IMR-90 (cell line): ENCODE results near the gene RRP36. TPM values are rescaled to one million over a fixed set of nuclear protein-coding genes. Genes with fewer than 3 reads are reported as not detected.

Experiments used
- ATAC-seq: fragments of 200-7000 bp; cut with Tn5 transposase; 2 replicates; pipeline ENCODE4 v1.9.1; 2020; ENCODE audit warnings: low read depth, mild to moderate bottlenecking, moderate library complexity
- BruUV-seq: library from RNA; stranded (reverse); fragments of 400-500 nt; replicated peaks from 2 replicates; lab custom pipeline; 2021; lab: Mats Ljungman, UMichigan
- CTCF ChIA-PET: fragments of 300-600 bp; formaldehyde crosslinking; extraction: SDS; loops from one replicate; lab custom pipeline; 2021; ENCODE audit warnings: antibody characterized with exemption; lab: Yijun Ruan, JAX
- POLR2A ChIA-PET: fragments of 300-600 bp; sonication (Branson Sonifier 250); formaldehyde crosslinking; loops from one replicate; lab custom pipeline; 2022; ENCODE audit warnings: antibody characterized with exemption; ENCODE audit not compliant: unreplicated experiment; lab: Charles Lee
- DNase-seq: peaks from one replicate; pipeline ENCODE4 v3.0.0; 2013
- H2AFZ ChIP-seq: replicated peaks from 2 replicates; pipeline ENCODE3; 2013; ENCODE audit warnings: low read length, mild to moderate bottlenecking; ENCODE audit not compliant: poor library complexity
- H2AK5ac ChIP-seq: 2 replicates; pipeline ENCODE4 v1.6.1; 2013; ENCODE audit warnings: low read depth, low read length, inconsistent platforms
- H2AK9ac ChIP-seq: replicated peaks from 2 replicates; pipeline ENCODE3; 2013; ENCODE audit warnings: mild to moderate bottlenecking, low read depth, low read length, moderate library complexity; ENCODE audit not compliant: poor library complexity
- H2BK120ac ChIP-seq: 2 replicates; pipeline ENCODE4 v1.6.1; 2013; ENCODE audit warnings: low read depth, low read length, inconsistent platforms
- H2BK15ac ChIP-seq: 3 replicates; pipeline ENCODE4 v1.6.1; 2013; ENCODE audit warnings: low read depth, low read length, inconsistent platforms
- H2BK20ac ChIP-seq: 2 replicates; pipeline ENCODE4 v1.6.1; 2013; ENCODE audit warnings: low read depth, mild to moderate bottlenecking, inconsistent platforms, low read length, moderate library complexity
- H2BK5ac ChIP-seq: 2 replicates; pipeline ENCODE4 v1.6.1; 2013; ENCODE audit warnings: mild to moderate bottlenecking, low read depth, low read length, inconsistent platforms; ENCODE audit not compliant: poor library complexity, severe bottlenecking
- H3K14ac ChIP-seq: replicated peaks from 2 replicates; pipeline ENCODE4 v1.6.1; 2013; ENCODE audit warnings: low read depth, low read length, inconsistent platforms
- H3K18ac ChIP-seq: 2 replicates; pipeline ENCODE4 v1.6.1; 2013; ENCODE audit warnings: low read depth, low read length, control low read depth
- H3K23ac ChIP-seq: 2 replicates; pipeline ENCODE4 v1.6.1; 2013; ENCODE audit warnings: low read depth, low read length, inconsistent platforms
- H3K27ac ChIP-seq: 2 replicates; pipeline ENCODE4 v1.5.1; 2013; ENCODE audit warnings: mild to moderate bottlenecking, control low read depth, low read length; ENCODE audit not compliant: insufficient read depth
- H3K27me3 ChIP-seq: 2 replicates; pipeline ENCODE4 v1.6.1; 2013; ENCODE audit warnings: low read length; ENCODE audit not compliant: control insufficient read depth, insufficient read depth
- H3K36me3 ChIP-seq: 2 replicates; pipeline ENCODE4 v1.6.1; 2013; ENCODE audit warnings: low read length, mixed read lengths; ENCODE audit not compliant: control insufficient read depth, insufficient read depth
- H3K4ac ChIP-seq: 2 replicates; pipeline ENCODE4 v1.6.1; 2013; ENCODE audit warnings: low read depth, low read length, inconsistent platforms
- H3K4me1 ChIP-seq: 2 replicates; pipeline ENCODE4 v1.6.1; 2013; ENCODE audit warnings: low read length, mixed read lengths; ENCODE audit not compliant: control insufficient read depth, insufficient read depth
- H3K4me2 ChIP-seq: 2 replicates; pipeline ENCODE4 v1.6.1; 2013; ENCODE audit warnings: low read depth, mild to moderate bottlenecking, control low read depth, low read length, moderate library complexity
- H3K4me3 ChIP-seq: 2 replicates; pipeline ENCODE4 v1.5.1; 2013; ENCODE audit warnings: low read depth, mild to moderate bottlenecking, control low read depth, low read length, moderate library complexity; ENCODE audit not compliant: insufficient read depth
- H3K56ac ChIP-seq: 2 replicates; pipeline ENCODE4 v1.6.1; 2013; ENCODE audit warnings: low read length, inconsistent platforms; ENCODE audit not compliant: insufficient read depth; ENCODE audit errors: extremely low read depth
- H3K79me1 ChIP-seq, 2 experiments: 2 replicates each; pipeline ENCODE4 v1.6.1; 2013; ENCODE audit warnings: low read length in 2 of 2, inconsistent platforms in 1 of 2, low read depth in 1 of 2
- H3K9ac ChIP-seq: 2 replicates; pipeline ENCODE4 v1.6.1; 2013; ENCODE audit warnings: low read depth, low read length, control low read depth
- H3K9me1 ChIP-seq: 2 replicates; pipeline ENCODE4 v1.6.1; 2013; ENCODE audit warnings: low read length, inconsistent platforms; ENCODE audit not compliant: insufficient read depth
- H3K9me3 ChIP-seq: 2 replicates; pipeline ENCODE4 v1.6.1; 2013; ENCODE audit warnings: low read length; ENCODE audit not compliant: control insufficient read depth, insufficient read depth
- H4K20me1 ChIP-seq: 2 replicates; pipeline ENCODE4 v1.6.1; 2013; ENCODE audit warnings: low read length, inconsistent platforms; ENCODE audit not compliant: insufficient read depth
- H4K5ac ChIP-seq: 2 replicates; pipeline ENCODE4 v1.6.1; 2013; ENCODE audit warnings: mild to moderate bottlenecking, low read depth, low read length, control low read depth
- H4K8ac ChIP-seq, 2 experiments: 2 replicates each; pipeline ENCODE4 v1.6.1; 2013; ENCODE audit warnings: low read depth in 2 of 2, low read length in 2 of 2, control low read depth in 1 of 2, inconsistent platforms in 1 of 2
- H4K91ac ChIP-seq: 2 replicates; pipeline ENCODE4 v1.6.1; 2013; ENCODE audit warnings: low read depth, low read length, inconsistent platforms; ENCODE audit not compliant: insufficient read depth
- CHD1 ChIP-seq: IDR thresholded peaks from 2 replicates; pipeline ENCODE4 v1.6.1; 2012; ENCODE audit warnings: low read depth, low read length, improper control_type of control experiment
- CTCF ChIP-seq: conservative IDR thresholded peaks from 2 replicates; pipeline ENCODE4 v1.5.1; 2012; ENCODE audit warnings: mild to moderate bottlenecking, low read depth, low read length, improper control_type of control experiment
- FOS ChIP-seq: fragments of 150-350 bp; IDR thresholded peaks from 2 replicates; pipeline ENCODE4 v1.6.1; 2016; ENCODE audit warnings: low read depth, low read length
- MAFK ChIP-seq: IDR thresholded peaks from 2 replicates; pipeline ENCODE4 v1.6.1; 2012; ENCODE audit warnings: low read depth, low read length, improper control_type of control experiment
- MXI1 ChIP-seq: IDR thresholded peaks from 2 replicates; pipeline ENCODE4 v1.6.1; 2012; ENCODE audit warnings: low read depth, mild to moderate bottlenecking, low read length, moderate library complexity, borderline replicate concordance
- POLR2A ChIP-seq: IDR thresholded peaks from 2 replicates; pipeline ENCODE4 v1.6.1; 2012; ENCODE audit warnings: mild to moderate bottlenecking, low read depth, low read length
- RAD21 ChIP-seq: IDR thresholded peaks from 2 replicates; pipeline ENCODE4 v1.6.1; 2012; ENCODE audit warnings: low read length, improper control_type of control experiment
- RCOR1 ChIP-seq: IDR thresholded peaks from 2 replicates; pipeline ENCODE4 v1.6.1; 2012; ENCODE audit warnings: mild to moderate bottlenecking, low read length, improper control_type of control experiment; ENCODE audit not compliant: insufficient replicate concordance
- RFX5 ChIP-seq: IDR thresholded peaks from 2 replicates; pipeline ENCODE4 v1.8.0; 2012; ENCODE audit warnings: low read depth, mild to moderate bottlenecking, low read length, moderate library complexity
- WGBS, 2 experiments: methylation state at CpG; one replicate each; pipeline versions ENCODE4 v1.1.5 to v1.1.7; 2013; ENCODE audit warnings: missing lambda C conversion rate in 2 of 2; ENCODE audit not compliant: insufficient read length in 1 of 2; ENCODE audit errors: extremely low coverage in 2 of 2; 5-methylcytosine and 5-hydroxymethylcytosine counted together
- dilution Hi-C: fragments of 300-500 bp; cut with HindIII; formaldehyde crosslinking; loops from one replicate; pipeline ENCODE4 v1.14.3; 2018; ENCODE audit warnings: low sequenced_read_pairs; ENCODE audit not compliant: unreplicated experiment
- in situ Hi-C: fragments of 300-500 bp; cut with MboI; formaldehyde crosslinking; loops from 3 replicates; pipeline ENCODE4 v1.14.3; 2019; ENCODE audit warnings: low sequenced_read_pairs, inconsistent platforms, mixed read lengths
- intact Hi-C: fragments of 100-400 bp; cut with micrococcal nuclease; formaldehyde crosslinking; loops from 2 replicates; pipeline ENCODE4 v1.10.0; 2022
- polyA plus RNA-seq, 3 experiments: library from polyadenylated mRNA; depleted of rRNA; stranded (reverse); fragments of >200 nt; gene quantifications; 2 replicates each; pipeline ENCODE4 v1.2.3, GENCODE V29; 2012; ENCODE audit warnings: low replicate concordance in 1 of 3
- total RNA-seq: library from RNA; depleted of rRNA; stranded (reverse); fragments of >200 nt; gene quantifications from 2 replicates; pipeline ENCODE4 v1.2.3, GENCODE V29; 2012

RRP36 gene
- total and polyA plus RNA-seq, 2 of the 4 experiments (the other 2 are of a cell fraction): 54.3 to 106 TPM

DNA sequence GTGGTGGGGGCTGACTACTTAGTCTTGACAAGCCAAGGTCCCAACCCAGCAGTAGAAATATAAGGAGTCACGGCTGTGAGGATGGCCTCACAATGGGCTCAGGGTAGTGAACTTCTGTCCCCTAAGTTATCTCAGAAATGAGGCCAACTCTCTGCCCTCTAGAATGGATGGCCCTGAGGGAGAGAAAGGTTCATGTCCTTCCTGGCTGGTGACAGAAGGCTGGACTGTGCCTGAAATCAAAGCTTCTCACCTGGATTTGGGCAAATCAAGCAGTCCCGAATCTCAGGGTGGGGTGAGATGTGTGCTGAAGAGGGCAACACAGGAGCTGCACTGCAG, 12.7 kb downstream of the RRP36 start:
- no peak overlapping the region for H3K4me2 ChIP-seq
- H2AFZ ChIP-seq: no peak overlapping the region
- H2AK9ac ChIP-seq: no peak overlapping the region
- intact Hi-C loops: no loop called here
- no peak overlapping the region for H2AK5ac ChIP-seq
- H3K4me3 ChIP-seq: no peak overlapping the region
- in situ Hi-C loops: no loop called here
- peaks cover 59% of the 10 kb centered on the region for H3K36me3 ChIP-seq
- no peaks in the 10 kb centered on the region for H3K9me3 ChIP-seq
- H4K8ac ChIP-seq: no peak overlapping the region
- no peak overlapping the region for H2BK120ac ChIP-seq
- POLR2A ChIA-PET: no interaction called here
- no peak overlapping the region for H3K18ac ChIP-seq
- H2BK15ac ChIP-seq: no peak overlapping the region
- no peak overlapping the region for H3K14ac ChIP-seq
- ATAC-seq (no peak), DNase-seq (no peak)
- H3K56ac ChIP-seq: no peak overlapping the region
- BruUV-seq: no TSS peak
- no peak overlapping the region; the same call in 1 of the 2 replicates for H4K5ac ChIP-seq
- H3K79me1 ChIP-seq: peaks cover 7 to 12% of the 10 kb centered on the region in 2 experiments; a peak in 2 of 4 replicates
- dilution Hi-C loops: no loop called here
- peaks cover 4% of the 10 kb centered on the region; the same call in 1 of the 2 replicates for H4K20me1 ChIP-seq
- no peak overlapping the region for H4K91ac ChIP-seq
- no peak overlapping the region for H3K9ac ChIP-seq
- WGBS, 2 experiments: 100% methylated on average over 1 of the region's 2 CpGs; no CpG with 5 or more reads in 1 of the 2 experiments
- H2BK5ac ChIP-seq: no peak overlapping the region
- TF ChIP-seq RAD21: no peak
- TF ChIP-seq RCOR1: no peak
- TF ChIP-seq CTCF: no peak
- no peak for TF ChIP-seq CHD1
- no peak for TF ChIP-seq MXI1
- TF ChIP-seq RFX5: no peak
- TF ChIP-seq POLR2A: no peak
- no peak for TF ChIP-seq MAFK
- no peak for TF ChIP-seq FOS
- no peaks in the 10 kb centered on the region for H3K9me1 ChIP-seq
- H3K23ac ChIP-seq: no peak overlapping the region
- H3K4me1 ChIP-seq: no peaks in the 10 kb centered on the region
- CTCF ChIA-PET: no interaction called here
- H3K4ac ChIP-seq: no peak overlapping the region
- H3K27me3 ChIP-seq: no peaks in the 10 kb centered on the region
- no peak overlapping the region for H3K27ac ChIP-seq
- no peak overlapping the region for H2BK20ac ChIP-seq
